GM10847 (cell line): Measurements from ENCODE around the gene FERMT2.

ENCODE experiments used
- POLR2A ChIP-seq: IDR thresholded peaks from 2 replicates; pipeline ENCODE4 v1.6.1; 2011; ENCODE audit not compliant: insufficient read length; ENCODE audit errors: extremely low read depth

The FERMT2 gene

DNA sequence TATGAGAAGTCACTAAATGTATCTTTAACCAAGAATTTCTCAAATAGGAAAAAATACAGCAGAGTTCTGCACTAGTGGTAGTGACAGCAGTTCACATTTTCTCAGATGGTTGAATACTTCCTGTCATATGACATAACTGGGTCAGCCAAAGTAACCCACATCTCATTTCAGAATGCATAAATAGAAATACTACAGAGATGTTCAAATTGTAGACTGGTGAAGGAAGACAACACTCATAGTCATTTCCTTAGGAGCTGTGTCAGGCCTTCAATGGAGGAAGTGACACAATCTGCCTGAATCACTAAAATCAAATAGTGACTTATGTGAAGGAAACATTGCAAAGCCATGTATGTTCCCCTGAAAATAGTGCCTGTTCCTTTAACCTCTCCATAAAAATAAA is 32.4 kb downstream of the FERMT2 start:
- TF ChIP-seq POLR2A = no peak

DNA sequence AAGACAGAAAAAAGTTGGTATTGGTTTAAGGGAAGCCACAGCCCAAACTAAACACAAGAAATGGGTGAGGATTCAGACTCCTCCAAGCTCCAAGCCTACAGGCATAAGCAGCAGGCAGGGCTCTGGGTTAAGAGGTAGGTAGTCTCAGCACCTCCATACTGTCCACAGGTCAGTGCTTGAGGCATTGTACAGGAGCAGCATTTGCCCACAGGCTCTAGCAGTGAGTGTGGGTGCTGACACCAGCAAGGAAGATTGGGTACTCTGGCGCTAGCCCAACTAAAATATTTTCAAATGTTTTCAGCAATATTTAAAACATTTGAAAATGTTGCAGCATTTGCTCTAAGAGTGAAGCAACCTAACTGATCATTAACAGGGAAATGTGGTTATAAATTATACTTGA is 33.1 kb downstream of the FERMT2 start:
- no peak for TF ChIP-seq POLR2A

- no peak for TF ChIP-seq POLR2A
These were observed 36.6 kb downstream of the FERMT2 start for GRCh38 chr14:52914295-52914694.

GRCh38 chr14:52913271-52913670 is 37.6 kb downstream of the FERMT2 start:
- no peak for TF ChIP-seq POLR2A

DNA sequence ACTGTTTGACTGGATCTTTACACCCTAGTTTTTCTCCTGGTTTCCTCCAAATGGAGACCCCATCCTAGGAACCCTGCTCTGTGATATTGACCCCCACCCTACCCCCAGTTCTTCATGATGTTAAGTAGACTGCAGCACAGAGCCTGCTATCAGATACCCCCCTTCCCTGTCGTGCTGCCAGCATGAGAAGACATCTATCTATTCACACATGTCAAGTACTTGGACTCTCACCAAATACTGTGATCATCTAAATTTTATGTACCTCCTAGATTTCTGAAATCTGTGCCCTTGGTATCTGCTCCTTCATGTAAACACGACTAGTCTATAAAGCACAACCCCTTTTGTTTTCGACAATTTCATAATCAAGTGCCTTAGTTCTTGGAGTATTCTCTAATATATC is 38.9 kb downstream of the FERMT2 start:
- TF ChIP-seq POLR2A = no peak

- no peak for TF ChIP-seq POLR2A
These were observed 40.3 kb downstream of the FERMT2 start for GRCh38 chr14:52910572-52910971.

GRCh38 chr14:52907949-52908348 is 42.9 kb downstream of the FERMT2 start:
- TF ChIP-seq POLR2A = no peak

DNA sequence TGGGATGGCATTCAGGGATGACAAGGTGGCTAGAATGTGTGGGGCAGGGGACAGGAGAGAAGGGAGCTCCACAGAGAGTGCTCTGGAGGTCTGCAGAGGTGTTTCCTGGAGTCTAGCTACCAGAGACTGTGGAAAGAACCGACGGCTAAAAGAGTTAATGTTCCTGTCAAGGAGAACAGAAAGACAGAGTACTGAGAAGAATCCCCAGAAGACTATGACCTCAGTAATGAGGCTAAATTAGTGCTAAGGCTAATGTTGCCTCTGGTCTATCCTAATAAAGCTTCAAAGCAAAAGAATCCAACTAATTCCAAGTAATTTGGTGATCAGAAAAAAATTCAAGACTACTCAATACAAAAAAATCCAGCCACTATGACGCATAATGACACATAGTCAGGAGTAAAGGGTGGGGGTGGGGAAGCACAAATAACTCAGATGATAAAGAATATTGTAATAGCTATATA is 44.7 kb downstream of the FERMT2 start:
- no peak for TF ChIP-seq POLR2A

DNA sequence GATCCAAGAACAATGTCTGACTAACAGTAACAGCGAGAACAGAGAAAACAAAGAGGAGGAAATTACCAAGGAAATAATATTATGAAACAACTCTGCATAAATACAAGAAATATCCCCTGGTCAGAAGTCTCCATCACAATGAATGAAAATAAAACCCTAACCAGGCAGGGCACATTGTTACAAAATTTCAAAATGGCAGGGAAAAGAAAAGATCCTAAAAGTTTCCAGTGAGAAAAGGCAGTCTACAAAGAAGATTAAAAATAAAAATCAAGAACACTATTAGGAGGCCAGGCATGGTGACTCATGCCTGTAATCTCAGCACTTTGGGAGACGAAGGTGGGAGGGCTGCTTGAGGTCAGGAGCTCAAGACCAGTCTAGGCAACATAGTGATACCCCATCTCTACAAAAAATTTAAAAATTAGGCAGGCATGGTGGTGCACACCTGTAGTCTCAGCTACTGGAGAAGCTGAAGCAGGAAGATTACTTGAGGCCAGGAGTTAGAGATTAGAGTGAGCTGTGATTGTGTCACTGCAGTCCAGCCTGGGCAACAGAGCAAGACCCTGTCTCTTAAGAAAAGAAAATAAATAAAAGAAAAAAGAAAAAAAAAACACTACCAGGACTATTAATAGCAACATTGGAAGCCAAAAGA is 47.8 kb downstream of the FERMT2 start:
- no peak for TF ChIP-seq POLR2A

- no peak for TF ChIP-seq POLR2A
These were observed 49.4 kb downstream of the FERMT2 start for GRCh38 chr14:52901357-52901980.

GRCh38 chr14:52900731-52901130 is 50.1 kb downstream of the FERMT2 start:
- no peak for TF ChIP-seq POLR2A

DNA sequence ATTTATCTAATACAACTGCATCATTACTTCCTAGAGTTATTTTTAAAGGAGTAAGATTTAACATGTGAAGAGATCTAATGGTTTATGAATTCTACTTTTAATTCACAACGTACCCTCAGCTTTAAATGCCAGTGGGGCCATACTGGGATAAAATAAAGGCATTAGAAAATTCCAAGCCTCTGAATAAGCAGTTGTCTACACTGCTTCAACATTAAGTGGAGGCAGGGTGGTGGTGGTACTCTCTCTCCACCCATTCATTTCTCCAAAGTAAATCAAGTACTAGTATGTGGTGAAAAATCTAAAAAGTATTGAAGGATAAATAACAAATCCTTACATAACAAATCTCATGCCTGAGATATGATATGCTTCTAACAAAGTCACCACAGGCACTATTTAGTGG is 52.4 kb downstream of the FERMT2 start:
- no peak for TF ChIP-seq POLR2A

DNA sequence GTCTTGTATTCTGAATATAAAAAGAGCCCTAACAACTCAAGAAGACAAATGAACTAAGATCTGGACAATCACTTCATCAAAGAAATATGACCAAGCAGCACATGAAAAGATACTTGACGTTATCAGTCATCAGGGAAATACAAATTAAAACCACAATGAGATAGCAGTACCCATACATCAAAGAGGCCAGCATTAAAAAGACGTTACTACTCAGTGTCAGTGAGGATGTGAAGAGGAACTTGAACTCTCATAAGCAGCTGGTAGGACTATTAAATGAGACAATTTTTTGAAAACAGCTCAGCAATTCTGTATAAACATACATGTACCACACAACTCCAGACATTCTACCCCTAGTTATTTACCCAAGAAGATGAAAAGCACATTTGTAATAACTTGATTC is 55.9 kb downstream of the FERMT2 start:
- TF ChIP-seq POLR2A = no peak

GRCh38 chr14:52891800-52892199 is 59.0 kb downstream of the FERMT2 start:
- no peak for TF ChIP-seq POLR2A

- TF ChIP-seq POLR2A = no peak
These were observed 61.7 kb downstream of the FERMT2 start for GRCh38 chr14:52888839-52889838.

DNA sequence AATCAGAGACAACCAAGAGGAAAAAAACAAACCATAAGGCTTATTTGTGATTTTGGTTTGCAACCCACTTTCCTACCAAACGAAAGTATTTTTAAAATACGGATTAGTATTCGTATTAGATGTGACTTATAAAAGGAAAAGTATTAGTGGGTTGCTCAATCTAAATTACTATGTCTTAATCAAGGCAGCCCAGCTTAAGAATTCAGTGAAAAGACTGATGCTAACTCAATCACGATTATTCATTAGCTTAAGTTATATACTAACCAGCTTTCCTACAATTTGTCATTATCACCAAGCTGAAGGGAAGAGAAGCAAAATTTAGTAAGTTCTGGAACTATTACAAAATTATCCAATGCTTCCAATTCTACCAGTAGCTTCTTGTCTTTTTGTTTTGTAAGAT is 62.7 kb downstream of the FERMT2 start:
- TF ChIP-seq POLR2A = no peak
